Activated CD4-positive, alpha-beta memory T cell treated with anti-CD3 and anti-CD28 coated beads, Interleukin-2, amount 10 ng/mL, durations not matched to agents 7 days and 5 days (primary cell): ENCODE measurements around the gene PBX1. TPM values are rescaled to one million over a fixed set of nuclear protein-coding genes. Genes with fewer than 3 reads are reported as not detected.

Experiments
- CTCF ChIA-PET: fragments of 350-600 bp; sonication (Branson Sonifier 250); formaldehyde crosslinking; loops from one replicate; lab custom pipeline; 2021; ENCODE audit warnings: antibody characterized with exemption, inconsistent platforms; lab: Charles Lee
- POLR2A ChIA-PET: fragments of 350-600 bp; sonication (Branson Sonifier 250); formaldehyde crosslinking; loops from one replicate; lab custom pipeline; 2021; ENCODE audit warnings: antibody characterized with exemption; lab: Charles Lee
- DNase-seq: peaks from one replicate; pipeline ENCODE4 v3.0.0-alpha.2; 2020
- H3K27ac Mint-ChIP-seq: one replicate; pipeline ENCODE4 v1.8.0; 2021; ENCODE audit warnings: mild to moderate bottlenecking, mixed read lengths
- H3K27me3 Mint-ChIP-seq: one replicate; pipeline ENCODE4 v1.8.0; 2021; ENCODE audit warnings: mixed read lengths
- H3K36me3 Mint-ChIP-seq: one replicate; pipeline ENCODE4 v1.8.0; 2021; ENCODE audit warnings: low read depth, mixed read lengths
- H3K4me1 Mint-ChIP-seq: one replicate; pipeline ENCODE4 v1.8.0; 2021; ENCODE audit warnings: mixed read lengths
- H3K4me3 Mint-ChIP-seq: one replicate; pipeline ENCODE4 v1.8.0; 2021; ENCODE audit warnings: mild to moderate bottlenecking, mixed read lengths
- H3K9me3 Mint-ChIP-seq: one replicate; pipeline ENCODE4 v1.8.0; 2021; ENCODE audit warnings: mixed read lengths
- total RNA-seq, 2 experiments: library from RNA; stranded (reverse); gene quantifications; one replicate each; pipeline ENCODE4 v1.2.3, GENCODE V29; 2021

Gene PBX1
- total RNA-seq, 2 experiments from 2014 or later, result 0.18 to 0.23 TPM

- Mint-ChIP-seq H3K36me3 (no peaks in the 10 kb centered on the region), H3K9me3 (peaks cover 3% of the 10 kb centered on the region), H3K27ac (no peak overlapping the region), H3K4me1 (no peaks in the 10 kb centered on the region), H3K27me3 (peaks cover 2% of the 10 kb centered on the region), H3K4me3 (no peak overlapping the region)
- ChIA-PET CTCF (no interaction called here), POLR2A (no interaction called here)
- DNase-seq, result no peak
Measured at GRCh38 chr1:164772635-164773034, 213.7 kb downstream of the PBX1 start.

- Mint-ChIP-seq H3K36me3 (no peaks in the 10 kb centered on the region), H3K4me3 (no peak overlapping the region), H3K9me3 (peaks cover 3% of the 10 kb centered on the region), H3K27me3 (peaks cover 2% of the 10 kb centered on the region), H3K27ac (no peak overlapping the region), H3K4me1 (no peaks in the 10 kb centered on the region)
- POLR2A ChIA-PET, result no interaction called here
- CTCF ChIA-PET, result interaction anchor here (1.5 kb wide), 1 partner anchor 14 kb away, joined by 4 read pairs; no protein-coding TSS in a partner anchor
- DNase-seq, result no peak
Measured at GRCh38 chr1:164773102-164773501, 214.1 kb downstream of the PBX1 start.

GRCh38 chr1:164774413-164774812 is 215.4 kb downstream of the PBX1 start:
- CTCF ChIA-PET, result interaction anchor here (1.5 kb wide), 1 partner anchor 13 kb away, joined by 4 read pairs; no protein-coding TSS in a partner anchor
- POLR2A ChIA-PET, result no interaction called here
- Mint-ChIP-seq H3K27ac (no peak overlapping the region), H3K4me1 (no peaks in the 10 kb centered on the region), H3K36me3 (no peaks in the 10 kb centered on the region), H3K27me3 (peaks cover 2% of the 10 kb centered on the region), H3K4me3 (no peak overlapping the region), H3K9me3 (peaks cover 3% of the 10 kb centered on the region)
- no peak for DNase-seq

- Mint-ChIP-seq H3K4me3 (no peak overlapping the region), H3K27ac (no peak overlapping the region), H3K27me3 (peaks cover 2% of the 10 kb centered on the region), H3K36me3 (no peaks in the 10 kb centered on the region), H3K4me1 (no peaks in the 10 kb centered on the region), H3K9me3 (peaks cover 3% of the 10 kb centered on the region)
- DNase-seq, result no peak
- ChIA-PET POLR2A (no interaction called here), CTCF (interaction anchor here (1.5 kb wide), 1 partner anchor 13 kb away, joined by 4 read pairs; no protein-coding TSS in a partner anchor)
Measured at GRCh38 chr1:164774819-164775654, 216.1 kb downstream of the PBX1 start.

GRCh38 chr1:164777518-164777917 is 218.5 kb downstream of the PBX1 start:
- POLR2A ChIA-PET, result no interaction called here
- Mint-ChIP-seq H3K4me1 (no peaks in the 10 kb centered on the region), H3K27me3 (peaks cover 2% of the 10 kb centered on the region), H3K36me3 (no peaks in the 10 kb centered on the region), H3K9me3 (peaks cover 3% of the 10 kb centered on the region), H3K4me3 (no peak overlapping the region), H3K27ac (no peak overlapping the region)
- CTCF ChIA-PET, result no interaction called here
- DNase-seq, result no peak

- H3K4me1 Mint-ChIP-seq, result no peaks in the 10 kb centered on the region
- H3K9me3 Mint-ChIP-seq, result peaks cover 3% of the 10 kb centered on the region
- POLR2A ChIA-PET, result no interaction called here
- no peak for DNase-seq
- no peaks in the 10 kb centered on the region for H3K36me3 Mint-ChIP-seq
- H3K27me3 Mint-ChIP-seq, result peaks cover 2% of the 10 kb centered on the region
- no peak overlapping the region for H3K27ac Mint-ChIP-seq
- H3K4me3 Mint-ChIP-seq, result no peak overlapping the region
- CTCF ChIA-PET, result no interaction called here
Measured at GRCh38 chr1:164779376-164779775, 220.4 kb downstream of the PBX1 start.

- no peak overlapping the region for H3K4me3 Mint-ChIP-seq
- H3K36me3 Mint-ChIP-seq, result no peaks in the 10 kb centered on the region
- no peak overlapping the region for H3K27ac Mint-ChIP-seq
- H3K4me1 Mint-ChIP-seq, result no peaks in the 10 kb centered on the region
- peaks cover 2% of the 10 kb centered on the region for H3K27me3 Mint-ChIP-seq
- DNase-seq, result no peak
- CTCF ChIA-PET, result no interaction called here
- POLR2A ChIA-PET, result no interaction called here
- peaks cover 3% of the 10 kb centered on the region for H3K9me3 Mint-ChIP-seq
Measured at GRCh38 chr1:164780111-164780812, 221.3 kb downstream of the PBX1 start.

- Mint-ChIP-seq H3K27me3 (no peaks in the 10 kb centered on the region), H3K27ac (no peak overlapping the region), H3K9me3 (peaks cover 3% of the 10 kb centered on the region)
Measured at GRCh38 chr1:164780863-164781262, 221.9 kb downstream of the PBX1 start.

GRCh38 chr1:164781972-164782371 is 223.0 kb downstream of the PBX1 start:
- ChIA-PET CTCF (no interaction called here), POLR2A (no interaction called here)
- H3K4me1 Mint-ChIP-seq, result no peaks in the 10 kb centered on the region
- H3K27ac Mint-ChIP-seq, result no peak overlapping the region
- H3K4me3 Mint-ChIP-seq, result no peak overlapping the region
- peaks cover 3% of the 10 kb centered on the region for H3K9me3 Mint-ChIP-seq
- H3K27me3 Mint-ChIP-seq, result no peaks in the 10 kb centered on the region
- DNase-seq, result no peak
- no peaks in the 10 kb centered on the region for H3K36me3 Mint-ChIP-seq

More at GRCh38 chr1:164780863-164781262, 221.9 kb downstream of the PBX1 start:
- no peak for DNase-seq
- ChIA-PET CTCF (no interaction called here), POLR2A (no interaction called here)
- Mint-ChIP-seq H3K4me1 (no peaks in the 10 kb centered on the region), H3K36me3 (no peaks in the 10 kb centered on the region), H3K4me3 (no peak overlapping the region)

- DNase-seq, result no peak
- Mint-ChIP-seq H3K4me1 (no peaks in the 10 kb centered on the region), H3K9me3 (no peaks in the 10 kb centered on the region), H3K4me3 (no peak overlapping the region), H3K36me3 (no peaks in the 10 kb centered on the region), H3K27me3 (peaks cover 2% of the 10 kb centered on the region), H3K27ac (no peak overlapping the region)
- CTCF ChIA-PET, result no interaction called here
- POLR2A ChIA-PET, result no interaction called here
Measured at GRCh38 chr1:164783778-164784555, 225.0 kb downstream of the PBX1 start.

- CTCF ChIA-PET, result no interaction called here
- no peaks in the 10 kb centered on the region for H3K36me3 Mint-ChIP-seq
- no peak overlapping the region for H3K4me3 Mint-ChIP-seq
- no peaks in the 10 kb centered on the region for H3K4me1 Mint-ChIP-seq
- no peaks in the 10 kb centered on the region for H3K9me3 Mint-ChIP-seq
- H3K27me3 Mint-ChIP-seq, result peaks cover 2% of the 10 kb centered on the region
- H3K27ac Mint-ChIP-seq, result no peak overlapping the region
- no peak for DNase-seq
- POLR2A ChIA-PET, result no interaction called here
Measured at GRCh38 chr1:164784960-164785359, 226.0 kb downstream of the PBX1 start.

GRCh38 chr1:164785841-164786534 is 227.0 kb downstream of the PBX1 start:
- Mint-ChIP-seq H3K27me3 (peaks cover 2% of the 10 kb centered on the region), H3K27ac (no peak overlapping the region), H3K4me1 (no peaks in the 10 kb centered on the region), H3K36me3 (no peaks in the 10 kb centered on the region), H3K4me3 (no peak overlapping the region), H3K9me3 (no peaks in the 10 kb centered on the region)
- CTCF ChIA-PET, result interaction anchor here (1.3 kb wide), 1 partner anchor 12 kb away, joined by 3 read pairs; no protein-coding TSS in a partner anchor
- DNase-seq, result no peak
- POLR2A ChIA-PET, result interaction anchor here (1.0 kb wide), 1 partner anchor 22 kb away, joined by 3 read pairs; no protein-coding TSS in a partner anchor
